Thymus (tissue), 11 donors: ENCODE measurements around the gene ZNF609. TPM values are rescaled to one million over a fixed set of nuclear protein-coding genes. Genes with fewer than 3 reads are reported as not detected.

Experiments
- DNase-seq, 9 donors: peaks; one replicate each; pipeline ENCODE4 v3.0.0-alpha.2; 2013; ENCODE audit warnings: low spot score in 9 of 9, low read depth in 6 of 9, missing footprints in 1 of 9
- H3K27ac ChIP-seq, 2 donors: one replicate each; pipeline ENCODE4 v1.5.1; 2013; ENCODE audit warnings: control low read depth in 1 of 2, low read depth in 1 of 2, low read length in 1 of 2, mild to moderate bottlenecking in 1 of 2, moderate library complexity in 1 of 2
- H3K27me3 ChIP-seq, 2 donors: one replicate each; pipeline ENCODE4 v1.5.1; 2013; ENCODE audit warnings: low read length in 1 of 2; ENCODE audit not compliant: control insufficient read depth in 2 of 2, insufficient read depth in 1 of 2
- H3K36me3 ChIP-seq, 2 donors: one replicate each; pipeline ENCODE4 v1.5.1; 2013; ENCODE audit warnings: low read length in 1 of 2, mild to moderate bottlenecking in 1 of 2, moderate library complexity in 1 of 2; ENCODE audit not compliant: control insufficient read depth in 2 of 2, insufficient read depth in 2 of 2
- H3K4me1 ChIP-seq, 2 donors: one replicate each; pipeline ENCODE4 v1.5.1; 2013; ENCODE audit warnings: low read length in 2 of 2; ENCODE audit not compliant: control insufficient read depth in 2 of 2, insufficient read depth in 2 of 2
- H3K4me3 ChIP-seq, 2 donors: one replicate each; pipeline ENCODE4 v1.5.1; 2013; ENCODE audit warnings: low read length in 2 of 2, control low read depth in 1 of 2, mild to moderate bottlenecking in 1 of 2
- H3K9me3 ChIP-seq, 2 donors: one replicate each; pipeline ENCODE4 v1.5.1; 2013; ENCODE audit warnings: low read length in 1 of 2, mild to moderate bottlenecking in 1 of 2; ENCODE audit not compliant: control insufficient read depth in 2 of 2, insufficient read depth in 1 of 2
- WGBS: extraction: QIAGEN DNeasy Blood & Tissue Kit; methylation state at CpG from one replicate; pipeline ENCODE4 v1.1.7; 2013; 5-methylcytosine and 5-hydroxymethylcytosine counted together
- polyA plus RNA-seq: library from polyadenylated mRNA; stranded (reverse); fragments of 200-250 nt; gene quantifications from one replicate; pipeline ENCODE4 v1.2.3, GENCODE V29; 2013
- total RNA-seq: library from RNA; stranded (reverse); fragments of 120-200 nt; gene quantifications from one replicate; pipeline ENCODE4 v1.2.4, GENCODE V29; 2013
- donor health status: healthy.

ZNF609 gene
- total and polyA plus RNA-seq, 2 donors: 7.5 to 16.8 TPM

DNA sequence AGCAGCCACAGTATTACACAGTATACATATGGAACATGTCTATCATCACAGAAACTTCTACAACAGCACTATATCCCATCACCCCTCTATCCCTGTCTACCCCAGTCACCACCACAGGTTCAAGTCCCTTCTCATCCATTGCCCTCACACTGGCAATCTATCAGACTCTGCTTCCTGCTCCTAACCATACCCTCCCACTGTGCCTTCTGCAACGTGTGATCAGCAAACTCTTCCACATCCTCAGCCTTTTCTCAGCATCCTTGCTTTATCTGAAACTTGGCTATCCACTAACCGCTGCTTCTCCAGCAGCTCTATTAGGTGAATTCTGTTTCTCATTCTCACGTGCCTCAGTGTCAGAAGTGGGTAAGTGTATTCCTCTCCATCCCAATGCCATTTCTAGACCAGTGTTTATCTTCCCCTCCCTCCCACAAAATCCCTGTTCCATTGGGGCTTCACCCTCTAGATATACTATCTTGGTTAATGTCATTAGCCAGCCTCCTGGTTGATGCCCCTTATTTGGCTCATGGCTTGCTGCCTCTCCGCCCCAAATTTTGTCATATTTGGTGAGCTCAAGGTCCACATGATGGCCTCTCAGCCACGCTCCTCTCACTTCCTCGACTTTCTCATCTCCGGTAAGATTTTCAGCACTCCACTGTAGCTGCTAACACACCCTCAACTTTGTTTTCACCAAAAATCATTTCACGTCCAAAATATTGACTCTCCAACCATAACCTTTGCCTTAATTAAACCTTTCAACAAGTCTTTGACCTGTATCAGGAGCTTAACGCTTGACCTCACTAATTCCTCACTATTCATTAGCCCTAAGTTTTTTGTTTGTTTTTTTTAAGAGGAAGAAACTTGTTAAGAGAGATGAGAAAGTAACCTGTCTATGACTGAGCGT lies 245.9 kb downstream of the ZNF609 start:
- WGBS: 98% methylated on average over 10 of the region's 10 CpGs
- Histone ChIP-seq H3K27ac (no peak overlapping the region), H3K9me3 (no peaks in the 10 kb centered on the region), H3K27me3 (no peaks in the 10 kb centered on the region), H3K4me3 (no peak overlapping the region), H3K4me1 (peaks cover 17 to 20% of the 10 kb centered on the region in 2 donors), H3K36me3 (no peaks in the 10 kb centered on the region)
- DNase-seq: no peak

DNA sequence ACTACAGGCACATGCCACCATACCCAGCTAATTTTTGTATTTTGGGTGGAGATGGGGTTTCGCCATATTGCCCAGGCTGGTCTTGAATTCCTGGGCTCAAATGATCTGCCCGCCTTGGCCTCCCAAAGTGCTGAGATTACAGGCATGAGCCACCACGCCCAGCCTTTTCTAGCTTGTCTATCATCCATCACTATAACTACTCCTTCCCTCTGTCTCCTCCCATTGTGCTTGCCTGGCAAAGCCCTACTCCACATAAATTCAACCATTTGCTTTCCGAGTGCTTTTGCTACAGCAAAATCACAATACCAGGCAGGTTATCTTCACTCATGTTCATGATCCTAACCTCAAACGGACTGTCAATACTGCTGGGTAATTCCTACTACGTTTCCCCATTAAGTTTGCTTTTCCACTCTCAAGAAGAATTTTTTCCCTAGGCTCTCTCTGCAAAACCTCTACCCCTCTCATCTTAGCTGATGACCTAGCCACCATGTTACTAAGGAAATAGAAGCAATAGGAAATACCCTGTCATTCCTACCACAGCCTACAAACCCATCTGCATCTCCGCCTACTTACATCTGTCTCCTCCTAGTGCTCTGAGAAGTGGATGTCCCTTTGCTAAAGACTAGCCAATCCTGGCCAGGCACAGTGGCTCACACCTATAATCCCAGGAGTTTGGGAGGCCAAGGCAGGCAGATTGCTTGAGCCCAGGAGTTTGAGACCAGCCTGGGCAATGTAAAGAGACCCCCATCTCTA lies 250.5 kb downstream of the ZNF609 start:
- Histone ChIP-seq H3K36me3 (no peaks in the 10 kb centered on the region), H3K27ac (no peak overlapping the region), H3K9me3 (no peaks in the 10 kb centered on the region), H3K27me3 (no peaks in the 10 kb centered on the region), H3K4me1 (no peaks in the 10 kb centered on the region), H3K4me3 (no peak overlapping the region)
- no peak for DNase-seq
- WGBS: 97% methylated on average over 7 of the region's 7 CpGs

- no peak overlapping the region for H3K27ac ChIP-seq
- DNase-seq: no peak
- no peaks in the 10 kb centered on the region for H3K9me3 ChIP-seq
- 94% methylated on average over 2 of the region's 2 CpGs for WGBS
- H3K27me3 ChIP-seq: no peaks in the 10 kb centered on the region
- H3K36me3 ChIP-seq: no peaks in the 10 kb centered on the region
- H3K4me3 ChIP-seq: no peak overlapping the region
- H3K4me1 ChIP-seq: peaks cover 10 to 14% of the 10 kb centered on the region in 2 donors
These were observed 252.0 kb downstream of the ZNF609 start for GRCh38 chr15:64712353-64712752.

- no peaks in the 10 kb centered on the region for H3K27me3 ChIP-seq
- no peaks in the 10 kb centered on the region for H3K36me3 ChIP-seq
- DNase-seq: no peak
- no peaks in the 10 kb centered on the region for H3K9me3 ChIP-seq
- 97% methylated on average over 6 of the region's 6 CpGs for WGBS
- no peak overlapping the region for H3K4me3 ChIP-seq
- H3K27ac ChIP-seq: no peak overlapping the region
- peaks cover 21 to 27% of the 10 kb centered on the region in 2 donors for H3K4me1 ChIP-seq
These were observed 253.2 kb downstream of the ZNF609 start for GRCh38 chr15:64713592-64713991.

- no peak for DNase-seq
- H3K4me3 ChIP-seq: no peak overlapping the region
- H3K36me3 ChIP-seq: no peaks in the 10 kb centered on the region
- H3K9me3 ChIP-seq: no peaks in the 10 kb centered on the region
- peak overlapping the region; percentile 85 to 94 for H3K27ac ChIP-seq
- WGBS: 95% methylated on average over 2 of the region's 2 CpGs
- no peaks in the 10 kb centered on the region for H3K27me3 ChIP-seq
- H3K4me1 ChIP-seq: peaks cover 21 to 31% of the 10 kb centered on the region in 2 donors
These were observed 256.1 kb downstream of the ZNF609 start for GRCh38 chr15:64716452-64716851.

- no peaks in the 10 kb centered on the region for H3K36me3 ChIP-seq
- 26% methylated on average over 7 of the region's 7 CpGs for WGBS
- H3K4me3 ChIP-seq: no peak overlapping the region
- peak in 7 of 9 donors; percentile 30 to 87 (median 65) for DNase-seq
- no peaks in the 10 kb centered on the region for H3K9me3 ChIP-seq
- H3K27ac ChIP-seq: peak overlapping the region; percentile 85 to 94
- peaks cover 21 to 31% of the 10 kb centered on the region in 2 donors for H3K4me1 ChIP-seq
- H3K27me3 ChIP-seq: no peaks in the 10 kb centered on the region
These were observed 256.8 kb downstream of the ZNF609 start for GRCh38 chr15:64717130-64717529.

DNA sequence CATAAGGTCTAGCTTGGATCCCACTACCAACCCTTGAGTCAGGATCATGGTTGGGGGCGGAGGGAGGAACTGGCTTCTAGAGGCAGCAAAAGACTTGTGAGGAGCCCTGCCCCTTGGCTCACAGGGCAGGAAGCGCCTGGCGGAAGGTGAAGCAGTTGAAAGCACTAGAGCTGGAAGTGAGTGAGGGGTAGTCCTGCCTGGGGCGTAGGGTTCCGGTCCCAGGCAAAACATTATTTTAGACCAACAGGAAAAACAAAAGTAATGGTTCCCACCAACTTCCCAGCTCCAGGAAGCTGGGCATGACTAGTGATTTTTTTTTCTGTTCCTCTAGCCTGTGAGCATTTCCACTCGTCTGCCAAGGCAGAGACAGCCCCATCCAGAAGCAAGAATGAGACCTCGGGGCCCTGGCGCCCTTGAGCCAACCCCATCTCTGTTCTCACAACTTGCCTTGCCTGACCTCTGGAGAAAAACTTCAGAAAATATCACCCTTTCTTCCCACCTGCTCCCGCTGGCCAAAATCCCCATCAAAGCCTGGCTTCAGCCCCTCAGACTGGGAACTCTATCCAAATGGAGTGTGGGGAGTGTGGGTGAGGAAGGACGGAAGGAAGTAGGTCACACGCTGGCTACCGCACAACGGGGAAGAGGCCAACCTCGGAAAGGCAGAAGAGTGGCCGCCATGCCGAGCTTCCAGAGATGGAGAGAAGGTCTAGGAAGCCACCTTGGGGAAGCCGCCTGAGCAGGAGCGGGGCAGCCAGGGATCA lies 257.5 kb downstream of the ZNF609 start:
- peak overlapping the region; percentile 85 to 94 for H3K27ac ChIP-seq
- peak in 6 of 9 donors; percentile 36 to 75 (median 50) for DNase-seq
- H3K36me3 ChIP-seq: no peaks in the 10 kb centered on the region
- peaks cover 21 to 31% of the 10 kb centered on the region in 2 donors for H3K4me1 ChIP-seq
- 81% methylated on average over 18 of the region's 18 CpGs for WGBS
- H3K4me3 ChIP-seq: no peak overlapping the region
- no peaks in the 10 kb centered on the region for H3K27me3 ChIP-seq
- no peaks in the 10 kb centered on the region for H3K9me3 ChIP-seq

GRCh38 chr15:64720188-64720587 lies 259.8 kb downstream of the ZNF609 start:
- WGBS: 96% methylated on average over 3 of the region's 3 CpGs
- H3K27me3 ChIP-seq: no peaks in the 10 kb centered on the region
- peaks cover 21 to 31% of the 10 kb centered on the region in 2 donors for H3K4me1 ChIP-seq
- no peaks in the 10 kb centered on the region for H3K9me3 ChIP-seq
- H3K4me3 ChIP-seq: no peak overlapping the region
- H3K36me3 ChIP-seq: no peaks in the 10 kb centered on the region
- no peak overlapping the region for H3K27ac ChIP-seq
- no peak for DNase-seq
